ENCODE data around the gene XPA. TPM values are rescaled to one million over a fixed set of nuclear protein-coding genes. Genes with fewer than 3 reads are reported as not detected.
"Not testable (repeated sequence)": the region's sequence is repeated elsewhere in the genome, so short reads cannot be mapped to it uniquely, and the experiment has no call there.

Gene XPA
- total RNA-seq, 1 donor from 2014 or later = 6.6 TPM

DNA sequence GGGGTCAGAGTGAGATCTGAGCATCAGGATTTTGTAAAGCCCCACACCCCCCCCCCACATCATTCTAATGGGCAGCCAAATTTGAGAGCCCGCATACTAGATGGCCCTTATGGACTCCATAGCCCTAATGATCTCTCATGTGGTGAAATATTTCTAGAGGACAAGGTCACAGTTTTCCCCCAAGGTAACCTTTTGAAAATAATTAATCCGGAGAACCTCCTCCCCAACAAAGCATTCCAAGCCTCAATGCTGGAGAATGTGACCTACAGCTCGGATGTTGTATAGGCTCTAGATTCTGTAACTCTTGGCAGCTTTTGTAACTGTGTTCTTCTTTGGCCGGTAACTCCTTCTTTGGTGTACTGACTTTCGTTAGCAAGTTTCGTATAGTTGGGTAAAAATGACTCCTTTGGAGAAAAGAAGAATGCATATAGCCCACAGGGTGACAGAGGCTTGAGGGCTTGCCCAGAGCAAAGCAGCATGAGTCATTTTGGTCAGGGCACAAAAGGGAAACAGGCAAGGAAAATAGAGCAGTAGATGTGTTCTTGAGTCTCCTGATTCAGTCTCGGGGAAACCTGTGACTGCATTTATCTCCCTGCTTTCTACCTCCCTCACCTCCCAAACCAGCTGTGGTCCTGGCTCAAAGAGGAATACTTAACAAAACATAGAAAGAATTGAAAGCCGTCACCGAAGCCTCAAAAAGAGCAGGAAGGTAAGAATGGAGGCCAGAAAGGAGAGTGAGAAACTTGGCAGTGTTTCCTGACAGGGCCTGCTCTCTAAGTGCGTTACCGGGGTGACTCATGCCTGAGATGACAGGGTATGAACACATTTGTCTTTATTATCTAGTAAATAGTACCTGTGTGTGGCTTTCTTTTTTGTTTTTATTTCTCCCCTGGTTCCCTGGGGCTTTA is 6.6 kb upstream of the XPA start:
- DNase-seq (ENCODE audit: low read depth) = peak; percentile 87

DNA sequence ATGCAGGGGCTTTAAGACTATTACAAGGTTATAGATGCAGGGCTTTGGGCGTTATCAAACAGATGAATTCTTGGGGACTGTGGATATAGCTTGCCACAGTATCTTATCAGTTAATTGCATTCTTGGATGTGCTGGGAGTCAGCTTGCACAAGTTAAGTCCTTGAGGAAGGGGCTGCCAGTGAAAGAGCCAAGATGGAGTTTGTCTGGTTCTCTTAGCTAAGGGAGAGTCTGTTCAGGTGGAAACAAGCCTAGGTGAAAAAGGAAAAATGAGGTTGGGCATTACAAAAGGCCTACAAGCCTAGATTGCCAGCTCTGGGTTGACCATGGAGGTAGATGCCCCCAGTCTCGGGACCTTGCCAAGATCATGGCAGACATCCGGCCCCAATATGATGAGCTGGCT is 2.7 kb upstream of the XPA start:
- not testable (repeated sequence) for DNase-seq (ENCODE audit: low read depth)

DNA sequence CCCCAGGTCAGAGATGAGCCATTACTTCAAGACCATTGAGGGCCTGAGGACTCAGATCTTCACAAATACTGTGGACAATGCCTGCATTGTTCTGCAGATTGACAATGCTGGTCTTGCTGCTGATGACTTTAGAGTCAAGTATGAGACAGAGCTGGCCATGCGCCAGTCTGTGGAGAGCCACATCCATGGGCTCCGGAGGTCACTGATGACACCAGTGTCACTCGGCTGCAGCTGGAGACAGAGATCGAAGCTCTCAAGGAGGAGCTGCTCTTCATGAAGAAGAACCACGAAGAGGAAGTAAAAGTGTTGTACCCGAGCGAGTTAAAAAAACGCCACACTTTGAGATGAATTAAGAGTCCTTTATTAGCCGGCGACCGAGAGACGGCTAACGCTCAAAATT is 2.1 kb upstream of the XPA start:
- DNase-seq (ENCODE audit: low read depth) = peak; percentile 17

DNA sequence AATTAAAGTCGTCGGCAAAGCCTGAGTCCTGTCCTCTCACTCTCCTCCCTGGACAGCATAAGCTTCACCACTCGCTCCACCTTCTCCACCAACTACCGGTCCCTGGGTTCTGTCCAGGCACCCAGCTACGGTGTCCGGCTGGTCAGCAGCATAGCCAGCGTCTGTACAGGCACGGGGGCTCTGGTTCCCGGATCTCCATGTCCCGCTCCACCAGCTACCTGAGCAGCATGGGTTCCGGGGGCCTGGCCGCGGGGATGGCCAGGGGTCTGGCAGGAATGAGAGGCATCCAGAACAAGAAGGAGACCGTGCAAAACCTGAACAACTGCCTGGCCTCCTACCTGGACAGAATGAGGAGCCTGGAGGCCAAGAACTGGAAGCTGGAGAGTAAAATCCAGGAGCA is 1.7 kb upstream of the XPA start:
- no peak for DNase-seq (ENCODE audit: low read depth)

GRCh38 chr9:97697837-97698236 is 697 bp upstream of the XPA start:
- no peak for DNase-seq (ENCODE audit: low read depth)

GRCh38 chr9:97695995-97696802 is 941 bp downstream of the XPA start:
- no peak for DNase-seq (ENCODE audit: low read depth)

DNA sequence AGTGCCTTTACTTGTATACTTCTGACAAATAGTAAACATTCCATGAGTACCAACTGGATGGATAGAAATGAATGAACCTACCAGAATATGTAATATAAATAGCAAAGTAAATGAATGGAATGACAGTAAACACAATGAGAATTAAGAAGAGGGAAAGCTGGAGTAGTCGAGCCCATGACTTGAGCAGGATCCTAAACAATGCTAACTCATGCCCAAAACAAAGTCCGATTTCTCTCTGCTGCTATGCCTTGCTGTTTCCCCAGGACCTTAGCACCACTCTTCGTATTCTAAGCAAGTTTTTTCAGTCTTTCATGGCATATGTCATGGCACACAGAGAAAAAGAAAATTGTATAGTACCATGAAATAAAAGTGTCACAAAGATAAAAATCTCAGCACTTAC is 1.8 kb downstream of the XPA start:
- DNase-seq (ENCODE audit: low read depth) = no peak

GRCh38 chr9:97694769-97695168 is 2.4 kb downstream of the XPA start:
- no peak for DNase-seq (ENCODE audit: low read depth)

- DNase-seq (ENCODE audit: low read depth) = no peak
Measured at GRCh38 chr9:97689401-97690180, 7.5 kb downstream of the XPA start.

GRCh38 chr9:97688654-97689053 is 8.5 kb downstream of the XPA start:
- no peak for DNase-seq (ENCODE audit: low read depth)

DNA sequence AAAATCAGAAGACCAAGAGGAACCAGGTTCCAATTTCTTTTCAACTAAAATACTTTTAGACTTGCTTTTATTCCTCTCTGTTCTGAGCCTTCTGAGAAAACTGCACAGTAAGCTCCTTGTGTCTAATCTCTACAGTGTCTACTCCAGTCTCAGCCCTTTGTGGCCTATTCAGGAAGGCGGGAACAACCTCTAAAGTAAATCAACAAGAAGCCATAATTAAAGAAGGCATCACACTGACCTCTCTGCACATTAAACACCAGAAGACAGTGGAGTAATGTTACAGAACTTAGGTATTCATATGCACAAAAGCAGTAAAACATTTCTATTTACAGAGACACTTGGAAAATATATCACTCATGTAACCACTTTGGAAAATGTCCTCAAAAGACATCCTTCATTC is 14.9 kb downstream of the XPA start:
- no peak for DNase-seq (ENCODE audit: low read depth)

- DNase-seq (ENCODE audit: low read depth) = peak; percentile 22
Measured at GRCh38 chr9:97675655-97676054, 21.5 kb downstream of the XPA start.

- DNase-seq (ENCODE audit: low read depth) = no peak
Measured at GRCh38 chr9:97673922-97674321, 23.2 kb downstream of the XPA start.

GRCh38 chr9:97672403-97672802 is 24.7 kb downstream of the XPA start:
- DNase-seq (ENCODE audit: low read depth) = no peak

DNA sequence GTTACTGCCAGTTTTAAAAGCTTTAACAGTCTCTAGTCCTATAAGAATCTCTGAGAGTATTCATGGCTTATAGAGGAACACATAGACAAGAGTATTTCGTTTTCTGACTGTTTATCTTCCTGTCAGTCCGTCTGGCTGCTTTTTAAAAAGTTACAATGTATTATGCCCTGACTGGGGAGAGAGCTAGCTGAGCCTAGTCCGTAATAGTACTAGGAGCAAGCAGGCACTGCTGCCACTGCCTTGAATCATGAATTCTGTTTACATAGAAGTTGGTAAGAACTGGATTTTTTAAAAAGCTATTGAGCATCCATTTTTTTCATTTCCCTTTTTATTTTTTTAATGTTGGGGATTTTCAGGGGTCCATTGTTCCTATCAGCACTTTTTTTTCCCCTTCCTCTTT is 26.6 kb downstream of the XPA start:
- DNase-seq (ENCODE audit: low read depth) = no peak

GRCh38 chr9:97668485-97668884 is 28.7 kb downstream of the XPA start:
- DNase-seq (ENCODE audit: low read depth) = no peak

- no peak for DNase-seq (ENCODE audit: low read depth)
Measured at GRCh38 chr9:97666907-97667686, 30.0 kb downstream of the XPA start.

DNA sequence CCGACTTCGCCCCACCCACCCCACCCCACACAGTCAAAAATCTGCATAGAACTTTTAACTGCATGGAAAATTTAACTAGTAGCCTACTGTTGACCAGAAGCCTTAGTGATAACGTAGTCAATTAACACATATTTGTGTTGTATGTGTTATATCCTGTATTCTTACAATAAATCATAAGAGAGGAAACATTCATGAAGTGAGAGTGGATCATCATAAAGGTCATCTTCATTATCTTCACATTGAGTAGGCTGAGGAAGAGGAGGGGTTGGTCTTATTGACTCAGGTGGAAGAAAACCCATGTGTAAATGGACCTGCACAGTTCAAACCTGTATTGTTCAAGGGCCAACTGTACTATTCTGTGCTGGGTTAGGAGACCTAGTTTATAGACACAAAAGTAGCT is 31.4 kb downstream of the XPA start:
- no peak for DNase-seq (ENCODE audit: low read depth)

- no peak for DNase-seq (ENCODE audit: low read depth)
Measured at GRCh38 chr9:97660847-97661246, 36.3 kb downstream of the XPA start.

DNA sequence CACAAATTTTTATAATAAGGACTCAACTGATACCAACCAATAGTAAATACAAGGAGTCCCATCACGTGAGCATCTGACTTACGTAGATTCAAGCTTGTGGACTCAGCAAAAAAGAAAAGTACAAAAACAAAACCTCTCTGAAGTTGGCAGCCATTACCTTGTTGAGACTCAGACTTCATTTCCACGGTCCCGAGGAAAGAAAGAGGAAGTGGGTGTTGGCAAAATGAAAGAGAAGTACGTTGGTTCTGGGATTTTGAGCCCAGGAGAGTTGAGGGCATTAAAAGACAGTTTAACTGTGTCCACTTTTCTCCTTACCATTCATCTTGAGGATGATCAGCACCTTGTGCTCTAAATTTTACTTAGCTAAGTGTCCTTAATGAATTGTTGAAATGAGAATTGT is 36.8 kb downstream of the XPA start:
- no peak for DNase-seq (ENCODE audit: low read depth)

DNA sequence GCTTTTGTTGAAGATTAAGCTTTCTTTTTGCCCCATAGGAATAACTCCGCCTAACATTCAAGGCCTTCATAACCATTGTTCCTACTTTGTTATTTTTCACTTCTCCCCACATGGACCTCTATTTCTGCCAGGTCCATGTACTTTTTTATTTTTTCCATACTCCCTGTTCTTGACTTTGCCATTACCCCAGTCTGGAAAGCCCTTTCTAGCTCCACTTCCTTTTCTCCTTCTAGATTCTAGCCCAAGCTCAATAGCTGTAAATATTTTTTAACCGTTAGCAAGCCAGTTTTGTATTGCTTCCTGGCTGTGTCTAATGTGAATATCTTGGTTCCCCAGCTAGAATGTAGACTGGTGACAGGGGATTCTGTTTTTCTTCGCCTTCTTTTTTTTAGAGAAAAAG is 37.4 kb downstream of the XPA start:
- DNase-seq (ENCODE audit: low read depth) = no peak
